ENCODE measurements around the gene PREX1.

PREX1 gene

GRCh38 chr20:48737434-48738093, 90.2 kb downstream of the PREX1 start:
- Histone ChIP-seq H3K27me3 (ENCODE audit: insufficient read depth, insufficient read length) (no peaks in the 10 kb centered on the region), H3K36me3 (ENCODE audit: insufficient read depth, insufficient read length, low read length) (peaks cover 5% of the 10 kb centered on the region), H3K9me3 (ENCODE audit: insufficient read depth, low read length) (no peaks in the 10 kb centered on the region), H3K9ac (ENCODE audit: insufficient read length, low read depth) (no peak overlapping the region), H3K4me3 (ENCODE audit: insufficient read length, low read depth) (no peak overlapping the region), H3K4me1 (ENCODE audit: insufficient read depth, insufficient read length) (peaks cover 5% of the 10 kb centered on the region)
- no peak for DNase-seq (ENCODE audit: low read depth, low spot score)
- TF ChIP-seq SUZ12 (IDR thresholded peaks at IDR 0.05; ENCODE audit: extremely low read depth, insufficient read depth, insufficient read length), result no peak
- TF ChIP-seq YY1 (IDR thresholded peaks at IDR 0.05; ENCODE audit: insufficient read depth, insufficient read length), result no peak
- no peak for TF ChIP-seq ZNF274 (IDR thresholded peaks at IDR 0.05; ENCODE audit: low read depth, low read length)

DNA sequence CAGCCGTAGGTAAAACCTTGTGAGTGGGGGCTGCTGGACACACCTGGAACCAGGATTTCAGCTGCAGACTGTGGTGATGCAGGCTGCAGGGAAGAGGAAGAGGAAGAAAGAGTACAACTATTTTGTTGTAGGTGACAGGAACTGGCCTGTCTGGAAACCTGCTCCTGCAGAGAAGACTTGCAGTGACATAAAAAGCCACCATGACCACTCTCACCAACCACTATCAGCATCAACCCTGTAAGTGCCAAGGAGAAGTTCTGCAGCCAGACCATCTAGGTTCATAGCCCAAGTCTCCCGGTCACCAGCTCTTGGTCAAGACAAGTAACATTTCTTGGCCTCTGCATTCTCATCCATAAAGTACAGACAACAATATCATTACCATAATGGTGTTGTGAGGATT, 91.2 kb downstream of the PREX1 start:
- peaks cover 5% of the 10 kb centered on the region for H3K4me1 ChIP-seq (ENCODE audit: insufficient read depth, insufficient read length)
- no peaks in the 10 kb centered on the region for H3K9me3 ChIP-seq (ENCODE audit: insufficient read depth, low read length)
- H3K9ac ChIP-seq (ENCODE audit: insufficient read length, low read depth), result no peak overlapping the region
- peaks cover 10% of the 10 kb centered on the region for H3K36me3 ChIP-seq (ENCODE audit: insufficient read depth, insufficient read length, low read length)
- H3K4me3 ChIP-seq (ENCODE audit: insufficient read length, low read depth), result no peak overlapping the region
- no peaks in the 10 kb centered on the region for H3K27me3 ChIP-seq (ENCODE audit: insufficient read depth, insufficient read length)
- no peak for DNase-seq (ENCODE audit: low read depth, low spot score)
- TF ChIP-seq ZNF274 (IDR thresholded peaks at IDR 0.05; ENCODE audit: low read depth, low read length) (no peak), SUZ12 (IDR thresholded peaks at IDR 0.05; ENCODE audit: extremely low read depth, insufficient read depth, insufficient read length) (no peak), YY1 (IDR thresholded peaks at IDR 0.05; ENCODE audit: insufficient read depth, insufficient read length) (no peak)

- peaks cover 13% of the 10 kb centered on the region for H3K36me3 ChIP-seq (ENCODE audit: insufficient read depth, insufficient read length, low read length)
These were observed 91.6 kb downstream of the PREX1 start for GRCh38 chr20:48736231-48736630.

GRCh38 chr20:48735112-48735511, 92.7 kb downstream of the PREX1 start:
- TF ChIP-seq YY1 (IDR thresholded peaks at IDR 0.05; ENCODE audit: insufficient read depth, insufficient read length) (no peak), SUZ12 (IDR thresholded peaks at IDR 0.05; ENCODE audit: extremely low read depth, insufficient read depth, insufficient read length) (no peak), ZNF274 (IDR thresholded peaks at IDR 0.05; ENCODE audit: low read depth, low read length) (no peak)
- no peak overlapping the region for H3K4me3 ChIP-seq (ENCODE audit: insufficient read length, low read depth)
- H3K9me3 ChIP-seq (ENCODE audit: insufficient read depth, low read length), result no peaks in the 10 kb centered on the region
- H3K9ac ChIP-seq (ENCODE audit: insufficient read length, low read depth), result no peak overlapping the region
- peaks cover 3% of the 10 kb centered on the region for H3K4me1 ChIP-seq (ENCODE audit: insufficient read depth, insufficient read length)
- no peaks in the 10 kb centered on the region for H3K27me3 ChIP-seq (ENCODE audit: insufficient read depth, insufficient read length)
- H3K36me3 ChIP-seq (ENCODE audit: insufficient read depth, insufficient read length, low read length), result peaks cover 13% of the 10 kb centered on the region
- no peak for DNase-seq (ENCODE audit: low read depth, low spot score)

More at GRCh38 chr20:48736231-48736630, 91.6 kb downstream of the PREX1 start:
- Histone ChIP-seq H3K27me3 (ENCODE audit: insufficient read depth, insufficient read length) (no peaks in the 10 kb centered on the region), H3K9ac (ENCODE audit: insufficient read length, low read depth) (no peak overlapping the region), H3K4me1 (ENCODE audit: insufficient read depth, insufficient read length) (peaks cover 5% of the 10 kb centered on the region), H3K4me3 (ENCODE audit: insufficient read length, low read depth) (no peak overlapping the region), H3K9me3 (ENCODE audit: insufficient read depth, low read length) (no peaks in the 10 kb centered on the region)
- no peak for TF ChIP-seq ZNF274 (IDR thresholded peaks at IDR 0.05; ENCODE audit: low read depth, low read length)
- no peak for TF ChIP-seq YY1 (IDR thresholded peaks at IDR 0.05; ENCODE audit: insufficient read depth, insufficient read length)
- TF ChIP-seq SUZ12 (IDR thresholded peaks at IDR 0.05; ENCODE audit: extremely low read depth, insufficient read depth, insufficient read length), result no peak
- no peak for DNase-seq (ENCODE audit: low read depth, low spot score)

GRCh38 chr20:48734104-48734749, 93.6 kb downstream of the PREX1 start:
- no peaks in the 10 kb centered on the region for H3K9me3 ChIP-seq (ENCODE audit: insufficient read depth, low read length)
- DNase-seq (ENCODE audit: low read depth, low spot score), result no peak

GRCh38 chr20:48733296-48733790, 94.5 kb downstream of the PREX1 start:
- Histone ChIP-seq H3K27me3 (ENCODE audit: insufficient read depth, insufficient read length) (no peaks in the 10 kb centered on the region), H3K9ac (ENCODE audit: insufficient read length, low read depth) (no peak overlapping the region), H3K36me3 (ENCODE audit: insufficient read depth, insufficient read length, low read length) (peaks cover 13% of the 10 kb centered on the region), H3K4me3 (ENCODE audit: insufficient read length, low read depth) (no peak overlapping the region), H3K4me1 (ENCODE audit: insufficient read depth, insufficient read length) (peaks cover 3% of the 10 kb centered on the region), H3K9me3 (ENCODE audit: insufficient read depth, low read length) (no peaks in the 10 kb centered on the region)
- TF ChIP-seq ZNF274 (IDR thresholded peaks at IDR 0.05; ENCODE audit: low read depth, low read length) (no peak), SUZ12 (IDR thresholded peaks at IDR 0.05; ENCODE audit: extremely low read depth, insufficient read depth, insufficient read length) (no peak)
- no peak for DNase-seq (ENCODE audit: low read depth, low spot score)

More at GRCh38 chr20:48734104-48734749, 93.6 kb downstream of the PREX1 start:
- Histone ChIP-seq H3K4me1 (ENCODE audit: insufficient read depth, insufficient read length) (peaks cover 3% of the 10 kb centered on the region), H3K36me3 (ENCODE audit: insufficient read depth, insufficient read length, low read length) (peaks cover 13% of the 10 kb centered on the region), H3K9ac (ENCODE audit: insufficient read length, low read depth) (no peak overlapping the region), H3K27me3 (ENCODE audit: insufficient read depth, insufficient read length) (no peaks in the 10 kb centered on the region), H3K4me3 (ENCODE audit: insufficient read length, low read depth) (no peak overlapping the region)
- TF ChIP-seq SUZ12 (IDR thresholded peaks at IDR 0.05; ENCODE audit: extremely low read depth, insufficient read depth, insufficient read length) (no peak), YY1 (IDR thresholded peaks at IDR 0.05; ENCODE audit: insufficient read depth, insufficient read length) (no peak), ZNF274 (IDR thresholded peaks at IDR 0.05; ENCODE audit: low read depth, low read length) (no peak)

DNA sequence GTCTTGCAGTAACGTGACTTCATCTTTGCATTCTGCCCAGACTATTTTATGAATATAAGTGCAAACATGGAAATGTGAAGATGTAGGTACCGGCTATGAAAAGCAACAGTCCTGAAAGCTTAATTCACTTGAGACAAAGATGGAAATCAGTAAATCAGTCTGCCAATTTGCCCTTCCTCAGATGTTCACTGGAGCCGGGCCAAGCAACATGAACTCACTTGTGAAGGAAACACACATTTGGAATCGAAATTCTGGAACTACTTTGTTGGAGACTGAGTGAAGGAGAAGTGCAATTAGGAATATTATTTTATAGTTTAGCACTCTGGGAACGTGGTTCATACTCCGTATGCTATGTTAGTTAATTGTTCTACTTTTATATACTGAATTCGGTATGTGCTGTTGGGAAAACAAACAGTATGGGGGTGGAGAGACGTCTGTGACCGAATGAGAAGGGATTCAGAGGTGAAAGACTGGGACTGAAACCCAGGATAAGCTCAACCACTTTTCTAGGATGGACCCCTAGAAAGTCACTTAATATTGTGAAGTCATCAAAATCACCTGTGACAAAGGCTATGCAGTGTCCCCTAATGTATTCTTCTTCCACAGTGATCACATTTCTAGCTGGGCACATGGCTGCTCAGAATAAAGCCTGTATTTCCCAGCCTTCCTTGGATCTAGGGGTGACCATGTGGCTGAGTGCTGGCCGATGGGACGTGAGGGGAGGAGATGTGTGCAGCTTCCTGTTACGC, 95.5 kb downstream of the PREX1 start:
- Histone ChIP-seq H3K9me3 (ENCODE audit: insufficient read depth, low read length) (no peaks in the 10 kb centered on the region), H3K36me3 (ENCODE audit: insufficient read depth, insufficient read length, low read length) (peaks cover 13% of the 10 kb centered on the region), H3K9ac (ENCODE audit: insufficient read length, low read depth) (no peak overlapping the region), H3K4me1 (ENCODE audit: insufficient read depth, insufficient read length) (peaks cover 3% of the 10 kb centered on the region), H3K27me3 (ENCODE audit: insufficient read depth, insufficient read length) (no peaks in the 10 kb centered on the region), H3K4me3 (ENCODE audit: insufficient read length, low read depth) (no peak overlapping the region)
- no peak for TF ChIP-seq SUZ12 (IDR thresholded peaks at IDR 0.05; ENCODE audit: extremely low read depth, insufficient read depth, insufficient read length)
- TF ChIP-seq ZNF274 (IDR thresholded peaks at IDR 0.05; ENCODE audit: low read depth, low read length), result no peak
- no peak for TF ChIP-seq YY1 (IDR thresholded peaks at IDR 0.05; ENCODE audit: insufficient read depth, insufficient read length)
- no peak for DNase-seq (ENCODE audit: low read depth, low spot score)

Measured in NT2/D1 (cell line).